Measurements from ENCODE around the gene SETD9. TPM values are rescaled to one million over a fixed set of nuclear protein-coding genes. Genes with fewer than 3 reads are reported as not detected.

Gene SETD9
- total RNA-seq, 3 donors from 2014 or later (not counting 1 experiment from before 2014, with no cell fraction given), result 5.6 to 8.6 (median 6.0) TPM

- ATAC-seq (peak; percentile 32 to 45 (median 44)), DNase-seq (peak; percentile 17 to 40)
- Mint-ChIP-seq H3K4me1 (peaks cover 28 to 30% of the 10 kb centered on the region in 2 donors), H3K9me3 (no peaks in the 10 kb centered on the region), H3K27ac (peak overlapping the region; percentile 74 to 80), H3K4me3 (peak overlapping the region; percentile 87), H3K36me3 (no peaks in the 10 kb centered on the region), H3K27me3 (ENCODE audit: low read depth in 2 of 2) (peaks cover 11 to 17% of the 10 kb centered on the region in 2 donors)
- H3K9me3 ChIP-seq (ENCODE audit: control insufficient read depth, insufficient read depth, low read length), result no peaks in the 10 kb centered on the region
- TF ChIP-seq CTCF (IDR thresholded peaks at IDR 0.05), result no peak
- intact Hi-C loops (cut with micrococcal nuclease), result loop anchor here (5.0 kb wide), 1 partner anchor 266 kb away; no protein-coding TSS in a partner anchor
- H3K36me3 ChIP-seq (ENCODE audit: control insufficient read depth, insufficient read depth, low read length), result peaks cover 6% of the 10 kb centered on the region
- H3K4me3 ChIP-seq (ENCODE audit: low read length), result peak overlapping the region; percentile 56
- no peak overlapping the region for H3K27ac ChIP-seq (ENCODE audit: low read length)
- H3K27me3 ChIP-seq (ENCODE audit: control insufficient read depth, insufficient read depth, low read length), result peaks cover 15% of the 10 kb centered on the region
- H3K4me1 ChIP-seq (ENCODE audit: control insufficient read depth, insufficient read depth, low read length), result peaks cover 13% of the 10 kb centered on the region
- under 1% methylated on average over 85 of the region's 85 CpGs for WGBS (ENCODE audit: insufficient coverage)
Observed at GRCh38 chr5:56951126-56951945, 41.9 kb downstream of the SETD9 start.

- intact Hi-C loops (cut with micrococcal nuclease), result loop anchor here (2.0 to 5.0 kb wide), 2 partner anchors 43 to 265 kb away; partner anchors contain the start of gene SETD9
- Histone ChIP-seq H3K9me3 (ENCODE audit: control insufficient read depth, insufficient read depth, low read length) (no peaks in the 10 kb centered on the region), H3K27ac (ENCODE audit: low read length) (peak within 1 kb of the TSS; percentile 8), H3K36me3 (ENCODE audit: control insufficient read depth, insufficient read depth, low read length) (peaks cover under 1% of the 10 kb centered on the region), H3K27me3 (ENCODE audit: control insufficient read depth, insufficient read depth, low read length) (peaks cover 15% of the 10 kb centered on the region), H3K4me1 (ENCODE audit: control insufficient read depth, insufficient read depth, low read length) (peaks cover 13% of the 10 kb centered on the region), H3K4me3 (ENCODE audit: low read length) (peak within 1 kb of the TSS; percentile 56)
- DNase-seq, result peak; percentile 80 to 86
- TF ChIP-seq CTCF (IDR thresholded peaks at IDR 0.05), result no peak
- peak; percentile 94 to 97 (median 96) for ATAC-seq
- Mint-ChIP-seq H3K4me1 (peaks cover 28 to 30% of the 10 kb centered on the region in 2 donors), H3K4me3 (peak within 1 kb of the TSS; percentile 87), H3K27me3 (ENCODE audit: low read depth in 2 of 2) (peaks cover 15 to 25% of the 10 kb centered on the region in 2 donors), H3K9me3 (no peaks in the 10 kb centered on the region), H3K27ac (peak within 1 kb of the TSS; percentile 74 to 80), H3K36me3 (no peaks in the 10 kb centered on the region)
- under 1% methylated on average over 89 of the region's 89 CpGs for WGBS (ENCODE audit: insufficient coverage)
Observed at GRCh38 chr5:56951946-56952691, 42.7 kb downstream of the SETD9 start, which contains the start of gene MIER3. Gene MIER3, minus strand, starts transcription at chr5:56952123. Its CDS starts 21 bp downstream, at chr5:56952102.

GRCh38 chr5:56954262-56954661 lies 44.9 kb downstream of the SETD9 start:
- no peak for ATAC-seq
- H3K27me3 Mint-ChIP-seq (ENCODE audit: low read depth in 2 of 2), result peaks cover 26 to 44% of the 10 kb centered on the region in 2 donors
- intact Hi-C loops (cut with micrococcal nuclease), result loop anchor here (5.0 kb wide), 1 partner anchor 263 kb away; no protein-coding TSS in a partner anchor

More at GRCh38 chr5:56954262-56954661, 44.9 kb downstream of the SETD9 start:
- H3K4me1 Mint-ChIP-seq, result peaks cover 28 to 30% of the 10 kb centered on the region in 2 donors
- H3K9me3 ChIP-seq (ENCODE audit: control insufficient read depth, insufficient read depth, low read length), result no peaks in the 10 kb centered on the region
- no peaks in the 10 kb centered on the region for H3K9me3 Mint-ChIP-seq
- no CpG with 5 or more reads among the region's 1 CpG for WGBS (ENCODE audit: insufficient coverage)
- peaks cover 13% of the 10 kb centered on the region for H3K4me1 ChIP-seq (ENCODE audit: control insufficient read depth, insufficient read depth, low read length)
- no peak overlapping the region for H3K27ac ChIP-seq (ENCODE audit: low read length)
- no peaks in the 10 kb centered on the region for H3K36me3 ChIP-seq (ENCODE audit: control insufficient read depth, insufficient read depth, low read length)
- DNase-seq, result no peak
- no peak overlapping the region for H3K27ac Mint-ChIP-seq
- H3K4me3 Mint-ChIP-seq, result no peak overlapping the region
- H3K4me3 ChIP-seq (ENCODE audit: low read length), result no peak overlapping the region
- H3K27me3 ChIP-seq (ENCODE audit: control insufficient read depth, insufficient read depth, low read length), result peaks cover 17% of the 10 kb centered on the region
- no peak for TF ChIP-seq CTCF (IDR thresholded peaks at IDR 0.05)
- no peaks in the 10 kb centered on the region for H3K36me3 Mint-ChIP-seq
